NCI-H446 treated with DMSO at 0.1 percent for 48 hours (cell line): ENCODE results near the gene PLAAT1.

Experiments
- DNase-seq: peaks from one replicate; lab custom pipeline; 2025; lab: John Stamatoyannopoulos, UW

PLAAT1 gene

DNA sequence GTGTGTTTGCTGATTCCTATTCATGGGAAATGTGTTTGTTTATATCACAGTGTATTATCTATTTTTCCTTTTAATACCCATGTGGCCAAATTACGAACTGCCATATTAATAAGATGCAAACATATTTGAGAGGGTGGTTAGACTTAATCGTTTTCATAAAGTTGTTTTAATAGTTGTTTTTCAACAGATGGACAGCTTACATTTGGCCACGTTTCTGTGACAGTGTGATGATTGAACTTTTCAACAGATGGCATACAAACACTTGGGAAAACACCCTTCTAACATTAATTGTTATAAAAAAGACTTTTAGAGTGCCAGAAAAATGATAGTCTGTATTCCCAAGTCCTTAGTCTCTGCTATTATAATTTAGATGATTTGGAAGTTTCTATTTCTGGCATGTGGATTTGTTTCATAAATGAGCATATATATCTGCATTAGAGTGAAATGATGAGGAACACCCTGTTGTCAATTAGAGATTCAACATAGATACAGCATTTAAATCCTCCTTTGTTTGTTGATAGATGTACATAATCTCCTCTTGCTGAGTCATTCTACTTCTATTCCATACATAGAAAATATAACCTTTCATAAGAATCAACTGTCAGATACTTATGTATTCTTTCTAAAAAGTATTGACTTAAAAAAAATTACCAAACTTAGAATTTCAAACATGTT is 13.1 kb downstream of the PLAAT1 start:
- peak; percentile 69 for DNase-seq

DNA sequence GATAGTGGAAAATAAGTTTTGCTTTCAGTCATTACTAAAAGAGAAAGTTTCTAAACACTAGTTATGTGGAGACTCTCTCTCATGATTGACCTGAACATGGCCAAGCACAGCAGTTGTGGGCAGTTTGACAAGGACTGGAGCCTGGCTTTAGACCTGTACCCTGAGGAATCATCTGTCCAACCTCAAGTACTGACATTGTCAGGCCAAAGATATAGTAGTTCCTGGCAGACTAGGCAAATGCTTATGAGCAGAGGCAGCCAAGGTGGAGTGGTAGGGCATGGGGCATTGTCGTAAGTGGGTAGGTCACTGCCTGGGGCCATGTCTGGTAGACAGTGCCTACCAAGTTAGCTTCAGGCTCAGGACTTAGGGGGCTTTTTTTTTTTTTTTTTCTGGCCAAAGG is 20.9 kb downstream of the PLAAT1 start:
- no peak for DNase-seq

DNA sequence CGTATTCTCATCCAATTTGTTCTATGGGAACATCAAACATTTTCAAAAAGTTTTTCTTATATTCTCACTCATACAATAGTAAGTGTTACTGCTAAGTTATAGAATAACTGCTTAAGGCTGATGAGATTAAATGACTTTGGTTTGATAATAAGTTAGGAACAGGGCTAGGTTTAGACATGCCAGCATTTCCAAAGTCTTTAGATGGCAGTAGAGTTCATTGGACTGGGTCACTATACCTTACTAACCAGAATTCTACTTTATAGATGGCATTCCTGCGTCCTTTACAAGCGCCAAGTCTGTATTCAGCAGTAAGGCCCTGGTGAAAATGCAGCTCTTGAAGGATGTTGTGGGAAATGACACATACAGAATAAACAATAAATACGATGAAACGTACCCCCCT is 21.7 kb downstream of the PLAAT1 start:
- DNase-seq = no peak

DNA sequence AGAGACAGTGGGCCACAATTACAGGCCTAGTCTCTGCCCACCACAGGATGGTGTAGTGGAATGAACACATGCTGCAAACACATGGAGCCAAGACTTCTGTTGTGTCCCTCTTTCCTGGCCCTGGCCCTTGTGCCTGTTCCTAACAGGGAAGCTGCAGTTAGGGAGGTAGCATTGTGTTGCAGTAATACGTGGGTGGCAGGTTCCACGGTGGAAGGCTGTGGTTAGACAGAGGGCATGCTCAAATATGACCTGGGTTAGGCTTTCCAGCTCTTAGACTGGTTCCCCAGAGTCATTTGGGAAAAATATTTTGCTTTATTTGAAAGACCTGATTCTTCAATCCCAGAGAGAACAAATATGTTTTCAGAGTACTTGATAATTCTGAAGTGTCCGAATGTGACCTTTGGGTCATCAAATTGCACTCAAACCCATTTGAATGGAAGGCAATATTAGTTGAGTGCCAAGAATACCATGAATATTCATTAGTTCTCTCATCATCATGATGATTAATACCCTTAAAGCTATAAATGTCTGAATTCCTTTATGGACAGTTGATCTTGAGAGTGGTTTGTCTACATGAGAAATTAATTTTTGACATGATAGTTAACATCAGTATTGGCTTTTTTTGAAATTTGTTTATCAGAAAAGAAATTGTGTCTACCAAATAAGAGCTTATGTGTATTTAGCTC is 28.5 kb downstream of the PLAAT1 start:
- no peak for DNase-seq

DNA sequence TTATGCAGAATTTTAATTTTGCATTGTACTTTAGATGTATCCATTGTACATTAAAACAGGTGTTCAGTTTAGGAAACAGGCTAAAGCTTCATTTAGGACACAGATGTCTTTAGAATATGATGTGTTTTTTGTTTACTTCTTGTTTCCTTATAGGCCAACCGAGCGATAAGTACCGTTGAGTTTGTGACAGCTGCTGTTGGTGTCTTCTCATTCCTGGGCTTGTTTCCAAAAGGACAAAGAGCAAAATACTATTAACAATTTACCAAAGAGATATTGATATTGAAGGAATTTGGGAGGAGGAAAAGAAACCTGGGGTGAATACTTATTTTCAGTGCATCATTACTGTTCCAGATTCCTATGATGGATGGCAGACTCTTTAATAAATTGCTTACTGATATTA is 29.4 kb downstream of the PLAAT1 start:
- peak; percentile 10 for DNase-seq

DNA sequence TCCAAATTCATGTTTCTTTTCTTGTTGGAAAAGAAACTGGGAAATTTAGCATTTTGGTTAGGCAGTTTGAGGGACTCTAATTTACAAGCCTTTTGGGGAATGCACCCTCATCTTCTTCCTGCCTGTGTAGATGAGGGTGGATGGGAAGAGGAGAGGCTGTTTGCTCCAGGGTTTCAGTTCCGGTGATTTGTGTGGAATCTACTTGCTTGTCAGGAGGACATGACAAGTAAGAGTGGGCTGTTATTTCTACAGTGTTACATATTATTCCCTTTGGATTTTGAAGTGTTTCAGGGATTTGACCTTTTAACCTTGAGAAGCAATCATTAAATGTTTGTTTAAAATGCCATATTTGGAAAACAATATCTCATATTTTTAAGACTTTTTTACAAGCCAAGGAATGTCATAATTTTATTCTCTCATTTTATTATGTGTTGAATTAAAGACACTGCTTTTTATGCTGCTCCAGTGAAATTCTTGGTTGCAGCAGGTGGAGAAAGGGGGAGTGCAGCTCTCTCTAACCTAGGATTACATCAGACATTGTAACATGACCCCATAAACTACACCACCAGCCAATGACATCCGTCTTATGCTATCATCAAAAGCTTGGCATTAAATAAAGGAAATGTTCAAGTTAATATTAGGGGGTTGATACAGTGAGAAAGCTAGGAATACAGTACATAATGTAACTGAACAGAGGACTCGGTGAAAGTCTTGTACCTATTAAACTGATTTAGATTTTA is 30.2 kb downstream of the PLAAT1 start:
- no peak for DNase-seq

DNA sequence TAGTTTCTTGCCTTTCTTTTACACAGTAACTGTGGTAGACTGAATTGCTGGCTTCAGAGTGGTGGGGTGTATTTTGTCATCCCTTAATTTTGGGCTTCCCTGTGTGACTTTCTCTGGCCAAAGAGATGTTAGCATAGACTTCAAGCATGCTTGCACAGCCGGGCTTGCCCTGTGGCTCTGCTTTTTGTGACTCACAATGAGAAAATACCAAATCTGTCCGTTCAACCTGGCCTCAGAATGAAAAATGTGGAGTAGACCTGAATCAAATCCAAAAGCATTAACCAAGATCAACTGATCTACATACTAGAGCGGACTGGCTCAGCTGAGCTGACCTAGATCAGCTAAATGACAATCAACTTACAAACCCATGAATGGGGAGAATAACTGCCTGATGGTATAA is 51.4 kb downstream of the PLAAT1 start:
- no peak for DNase-seq

DNA sequence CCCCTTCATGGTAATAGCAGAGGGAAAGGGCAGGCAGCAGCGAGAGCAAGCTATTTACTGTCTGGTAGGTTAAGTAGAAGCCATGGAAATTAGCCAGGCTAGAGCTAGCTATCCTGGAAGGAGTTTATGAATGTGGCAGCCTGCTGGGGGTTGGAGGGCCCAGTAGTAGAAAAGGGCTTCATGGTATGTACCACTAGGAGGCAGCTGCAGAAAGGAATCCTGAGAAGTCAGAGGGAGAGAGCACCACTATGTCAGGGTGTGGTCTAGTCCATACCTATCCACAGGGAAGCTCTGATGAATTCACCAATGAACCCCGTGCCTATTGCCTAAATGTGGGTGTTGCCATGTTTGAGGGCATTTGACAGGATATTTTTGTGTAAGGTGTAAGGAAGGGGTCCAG is 55.0 kb downstream of the PLAAT1 start:
- no peak for DNase-seq

DNA sequence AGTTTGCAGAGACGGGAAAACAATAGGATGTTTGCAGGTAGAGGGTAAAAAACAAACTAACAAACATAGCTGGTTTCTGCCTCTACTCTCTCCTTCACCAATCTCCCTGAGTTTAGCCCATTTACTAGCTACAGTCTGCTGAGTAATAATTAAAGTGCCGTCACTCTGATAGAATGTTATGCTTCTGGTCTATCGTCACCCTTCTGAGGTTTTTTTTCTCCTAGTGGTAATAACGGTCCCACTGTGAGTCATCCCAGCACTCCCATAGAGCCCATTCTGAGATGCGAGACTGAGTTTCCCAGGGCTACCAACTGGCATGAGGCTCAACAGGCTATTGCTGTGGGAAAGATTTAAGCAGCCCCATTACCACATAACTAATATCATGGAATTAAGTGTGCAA is 56.4 kb downstream of the PLAAT1 start:
- DNase-seq = no peak

DNA sequence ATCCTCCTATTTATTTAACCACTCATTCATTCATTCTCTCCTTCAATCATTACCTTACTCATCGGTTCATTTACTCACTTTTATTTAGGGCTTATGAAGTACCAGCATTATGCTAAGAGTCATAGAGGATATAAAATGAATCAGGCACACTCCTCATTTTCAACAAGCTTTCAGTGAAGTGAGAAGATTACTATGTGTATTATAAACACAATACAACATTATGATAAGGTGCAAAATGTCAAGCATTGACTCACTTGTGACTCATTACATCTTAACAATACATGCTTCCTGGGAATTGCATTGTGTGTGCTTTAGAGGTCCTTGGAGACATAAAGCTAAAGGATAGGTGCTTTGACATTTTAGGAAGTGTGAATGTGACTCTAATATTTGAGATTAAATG is 60.4 kb downstream of the PLAAT1 start:
- DNase-seq = no peak

DNA sequence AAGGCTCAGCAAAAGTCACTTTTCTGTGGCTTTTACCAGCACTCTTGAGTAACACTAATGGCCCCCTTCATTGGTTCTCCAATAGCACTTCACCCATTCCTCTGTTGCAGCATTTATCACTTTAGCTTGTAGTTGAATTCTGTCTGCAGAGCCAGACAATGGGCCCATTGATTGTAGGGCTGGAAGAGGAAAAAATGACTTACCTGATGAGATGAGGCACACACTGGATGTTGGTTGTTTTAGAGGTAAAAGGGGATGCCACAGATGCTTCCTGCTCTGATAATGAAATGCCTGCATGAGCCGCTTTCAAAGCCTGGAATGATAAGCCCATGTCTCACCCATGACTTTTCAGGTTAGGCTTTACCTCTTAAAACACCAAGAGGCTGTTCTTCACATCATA is 64.3 kb downstream of the PLAAT1 start:
- DNase-seq = no peak

DNA sequence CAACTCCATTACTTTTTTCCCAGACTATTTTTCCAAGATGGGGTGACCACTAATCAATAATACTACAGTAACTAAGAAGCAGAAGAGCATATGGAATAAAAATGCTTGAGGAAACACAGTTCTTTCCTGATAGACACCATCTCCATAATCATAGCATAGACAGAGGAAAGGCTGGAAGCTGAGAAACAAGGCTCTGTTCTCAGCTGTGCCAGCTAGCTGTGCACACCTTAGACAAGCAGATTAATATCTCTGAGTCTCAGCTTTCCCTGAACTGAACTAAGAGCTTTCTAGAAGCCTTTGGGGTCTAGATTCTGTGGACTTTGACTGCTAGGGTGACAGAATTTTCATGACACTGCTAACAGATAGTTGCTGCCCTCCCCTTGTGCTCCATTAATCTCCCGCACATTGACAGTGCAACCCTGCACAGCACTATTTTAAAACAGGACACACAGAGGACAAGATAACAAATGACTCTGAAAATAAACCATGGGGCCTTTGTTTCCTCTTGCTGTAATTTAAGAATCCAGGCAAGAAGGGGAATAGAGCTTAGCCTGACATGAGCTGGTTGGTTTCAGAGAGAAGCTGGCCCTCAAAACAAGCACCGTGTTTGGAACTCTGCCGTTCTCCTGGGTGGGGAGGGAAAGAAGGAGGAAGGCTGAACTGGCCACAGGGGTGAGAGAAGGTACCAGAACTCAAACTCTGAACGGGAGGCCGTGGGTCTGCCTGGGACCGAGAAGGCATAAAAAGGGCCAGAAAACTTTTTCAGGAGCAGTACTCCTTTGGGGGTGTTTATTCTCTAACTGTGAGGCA is 70.1 kb downstream of the PLAAT1 start:
- DNase-seq = no peak

DNA sequence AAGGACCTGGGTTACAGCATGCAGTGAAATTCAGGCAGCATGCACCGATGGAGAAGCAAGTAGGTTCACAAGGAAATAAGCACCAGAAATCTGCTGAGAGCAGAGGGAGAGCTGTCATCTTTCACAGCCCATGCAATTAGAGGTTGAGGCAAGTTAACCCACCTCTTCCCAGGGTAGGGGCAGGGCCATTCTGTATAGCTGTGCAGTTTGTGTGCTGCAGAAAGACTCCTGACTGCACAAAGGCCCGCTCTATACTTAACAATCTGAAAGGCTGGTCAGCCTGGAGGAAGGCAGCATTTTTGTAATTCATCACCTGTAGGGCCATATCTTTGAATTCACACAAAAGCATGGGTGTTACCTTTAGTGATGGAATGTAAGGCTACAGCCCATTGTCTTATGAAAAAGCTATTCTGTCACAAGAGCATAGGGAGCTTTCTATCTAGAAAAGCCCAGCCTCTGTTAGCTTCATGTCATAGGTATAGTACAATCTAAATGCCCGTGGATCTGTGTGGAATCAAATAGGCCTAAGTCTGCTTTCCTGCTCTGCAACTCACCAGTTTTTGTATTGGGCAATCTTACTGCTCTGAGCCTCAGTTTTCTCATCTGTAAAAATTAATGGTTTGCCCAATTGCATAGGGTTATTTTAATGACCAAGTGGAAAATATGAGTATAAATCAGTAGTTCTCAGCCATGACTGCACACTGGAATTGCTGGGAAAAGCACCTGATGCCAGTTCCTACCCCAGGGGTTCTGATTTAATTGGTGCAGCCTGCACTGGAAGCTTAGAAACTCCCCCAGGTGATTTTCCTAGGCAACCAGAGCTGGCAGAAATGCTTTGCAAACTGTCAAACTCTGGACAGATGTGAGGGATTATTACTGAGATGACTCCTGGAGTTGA is 72.3 kb downstream of the PLAAT1 start:
- no peak for DNase-seq

DNA sequence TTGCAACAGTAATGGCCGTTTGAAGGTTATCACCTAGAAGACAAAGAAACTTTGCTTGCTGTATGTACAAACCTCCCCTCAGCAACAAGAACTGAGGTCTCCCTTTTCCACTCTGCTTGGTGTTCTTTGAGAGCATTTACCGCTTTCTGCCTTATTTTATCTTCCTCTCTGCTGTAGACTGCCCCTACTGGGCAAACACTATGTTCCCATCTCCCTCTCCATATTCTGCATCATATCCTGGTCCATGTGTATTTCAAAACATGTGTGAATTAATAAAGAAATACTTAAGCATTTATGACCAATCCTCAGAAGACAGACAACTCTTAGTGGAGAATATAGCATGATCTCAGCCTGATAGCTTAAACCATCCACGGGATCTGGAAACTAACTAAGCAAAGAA is 73.1 kb downstream of the PLAAT1 start:
- no peak for DNase-seq

DNA sequence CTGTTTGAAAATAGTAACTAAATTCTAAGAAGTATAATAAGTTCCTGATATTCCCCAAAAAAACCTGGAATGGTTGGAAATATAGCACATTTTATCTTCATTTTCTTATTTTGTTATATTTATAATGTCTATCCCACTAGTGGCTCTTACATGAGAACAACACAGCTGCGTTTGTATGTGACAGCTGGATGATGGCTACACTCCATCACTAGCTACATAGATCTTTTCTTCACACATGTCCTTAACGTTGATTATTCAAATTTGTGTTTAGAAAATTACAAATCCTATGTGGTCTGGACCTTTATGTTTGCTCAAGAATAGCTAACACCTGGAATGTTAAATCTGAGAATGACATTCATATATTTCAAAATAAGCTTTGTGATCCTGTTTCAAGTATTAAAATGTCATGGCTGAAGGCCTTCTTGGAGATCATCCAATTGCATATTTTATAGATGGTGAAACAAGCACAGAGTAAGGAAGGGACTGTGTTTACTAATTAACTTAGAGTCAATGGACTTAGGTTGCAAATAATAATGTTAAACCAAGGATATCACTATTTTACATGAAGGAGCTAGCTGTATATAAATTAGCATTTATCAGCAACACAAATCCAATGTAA is 76.8 kb downstream of the PLAAT1 start:
- DNase-seq = no peak
